Stomach (tissue), 9 donors: ENCODE results near the gene CCDC6. TPM values are rescaled to one million over a fixed set of nuclear protein-coding genes. Genes with fewer than 3 reads are reported as not detected.

ENCODE experiments used
- DNase-seq, 2 donors: peaks; one replicate each; pipeline versions ENCODE4 v3.0.0 to v3.0.0-alpha.2; 2013 to 2019
- H3K27ac ChIP-seq, 5 donors: fragments of 200-600 bp in 4 of 5; sonication (generic) in 4 of 5; one replicate each; pipeline ENCODE4 v1.5.1; 2013 to 2019; ENCODE audit warnings: mild to moderate bottlenecking in 1 of 5, moderate library complexity in 1 of 5
- H3K27me3 ChIP-seq, 3 donors: fragments of 200-600 bp; sonication (generic); one replicate each; pipeline ENCODE4 v1.5.1; 2017 to 2019; ENCODE audit warnings: mixed run types in 1 of 3
- H3K36me3 ChIP-seq, 4 donors: fragments of 200-600 bp; sonication (generic); 1 replicate in 3 of 4; 2 replicates in 1 of 4; pipeline ENCODE4 v1.5.1; 2016 to 2019
- H3K4me1 ChIP-seq, 4 donors: fragments of 200-600 bp; sonication (generic); one replicate each; pipeline ENCODE4 v1.5.1; 2016 to 2019
- H3K4me3 ChIP-seq, 4 donors: fragments of 200-600 bp; sonication (generic) in 3 of 4; one replicate each; pipeline ENCODE4 v1.5.1; 2016 to 2019; ENCODE audit warnings: mild to moderate bottlenecking in 1 of 4
- H3K9me3 ChIP-seq, 4 donors: fragments of 200-600 bp; sonication (generic); one replicate each; pipeline ENCODE4 v1.5.1; 2016 to 2019
- EP300 ChIP-seq: sonication (generic); formaldehyde crosslinking; IDR thresholded peaks from one replicate; pipeline ENCODE4 v1.6.1; 2017; ENCODE audit warnings: antibody characterized with exemption
- POLR2A ChIP-seq, 4 donors: fragments of 450-650 bp; IDR thresholded peaks; one replicate each; pipeline ENCODE4 v1.6.1; 2016; ENCODE audit warnings: antibody characterized with exemption in 4 of 4, control low read depth in 2 of 4, mild to moderate bottlenecking in 1 of 4, moderate library complexity in 1 of 4
- POLR2AphosphoS5 ChIP-seq, 3 donors: sonication (generic); formaldehyde crosslinking; IDR thresholded peaks; one replicate each; pipeline ENCODE4 v1.6.1; 2016; ENCODE audit warnings: antibody characterized with exemption in 3 of 3
- WGBS, 5 donors: extraction: QIAGEN DNeasy Blood & Tissue Kit in 3 of 5; methylation state at CpG; one replicate each; pipeline versions ENCODE4 v1.1.5 to v1.1.7; 2013 to 2018; 5-methylcytosine and 5-hydroxymethylcytosine counted together
- intact Hi-C: fragments of 100-400 bp; cut with DNase I; formaldehyde crosslinking; loops from one replicate; pipeline ENCODE4 v1.15.1; 2023; ENCODE audit warnings: low total_unique reads
- polyA plus RNA-seq, 3 donors: library from polyadenylated mRNA; stranded (reverse); fragments of 200-250 nt; gene quantifications; one replicate each; pipeline ENCODE4 v1.2.3, GENCODE V29; 2013
- total RNA-seq, 5 donors: library from RNA; depleted of rRNA; stranded (reverse); fragments of >200 nt; gene quantifications; one replicate each; pipeline versions ENCODE4 v1.1.0 to v1.2.3, GENCODE V29; 2014 to 2016
- TF ChIP-seq, protein P1 (sequence below), 7 experiments: fragments of 450-650 bp in 4 of 7; fragments of 200-600 bp in 3 of 7; sonication (generic) in 3 of 7; IDR thresholded peaks; one replicate each; pipeline ENCODE4 v1.5.1; 2016 to 2019; ENCODE audit warnings: antibody characterized with exemption in 7 of 7, control low read depth in 2 of 7, mild to moderate bottlenecking in 1 of 7
- donor health status: healthy with polysubstance abuse.
- donor health status: Bipolar disorder and iron deficiency.
- donor health status: healthy.

Gene CCDC6
- total and polyA plus RNA-seq, 8 donors = 12.5 to 56.0 (median 17.0) TPM

DNA sequence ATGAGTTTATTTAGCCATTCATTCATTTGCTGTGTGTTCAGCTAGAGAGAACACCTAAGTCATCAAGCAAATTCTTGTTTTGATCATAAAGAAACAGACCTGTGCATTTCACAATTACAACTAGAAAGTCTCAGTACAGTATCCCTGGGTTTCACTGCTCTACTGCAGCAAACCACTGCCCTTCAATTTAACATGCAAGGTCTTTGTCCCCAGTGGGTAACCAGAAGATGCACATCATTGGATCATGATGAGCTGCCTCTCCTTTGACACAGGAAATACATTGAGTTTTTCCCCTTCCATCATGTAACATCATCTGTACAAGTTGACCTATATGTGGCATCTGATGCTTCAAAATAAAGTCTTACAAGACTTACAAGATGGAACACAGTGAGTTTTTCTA lies 82.6 kb downstream of the CCDC6 start:
- Histone ChIP-seq H3K36me3 (peaks cover 0 to 3% (median 0%) of the 10 kb centered on the region in 4 donors), H3K9me3 (no peaks in the 10 kb centered on the region), H3K27me3 (no peaks in the 10 kb centered on the region), H3K27ac (no peak overlapping the region), H3K4me1 (peaks cover 0 to 26% (median 9%) of the 10 kb centered on the region in 4 donors), H3K4me3 (no peak overlapping the region)
- DNase-seq = no peak
- intact Hi-C loops = no loop called here
- TF ChIP-seq POLR2AphosphoS5 (IDR thresholded peaks at IDR 0.05) (no peak), POLR2A (IDR thresholded peaks at IDR 0.05) (no peak), EP300 (no peak)
- TF ChIP-seq, protein P1, sequence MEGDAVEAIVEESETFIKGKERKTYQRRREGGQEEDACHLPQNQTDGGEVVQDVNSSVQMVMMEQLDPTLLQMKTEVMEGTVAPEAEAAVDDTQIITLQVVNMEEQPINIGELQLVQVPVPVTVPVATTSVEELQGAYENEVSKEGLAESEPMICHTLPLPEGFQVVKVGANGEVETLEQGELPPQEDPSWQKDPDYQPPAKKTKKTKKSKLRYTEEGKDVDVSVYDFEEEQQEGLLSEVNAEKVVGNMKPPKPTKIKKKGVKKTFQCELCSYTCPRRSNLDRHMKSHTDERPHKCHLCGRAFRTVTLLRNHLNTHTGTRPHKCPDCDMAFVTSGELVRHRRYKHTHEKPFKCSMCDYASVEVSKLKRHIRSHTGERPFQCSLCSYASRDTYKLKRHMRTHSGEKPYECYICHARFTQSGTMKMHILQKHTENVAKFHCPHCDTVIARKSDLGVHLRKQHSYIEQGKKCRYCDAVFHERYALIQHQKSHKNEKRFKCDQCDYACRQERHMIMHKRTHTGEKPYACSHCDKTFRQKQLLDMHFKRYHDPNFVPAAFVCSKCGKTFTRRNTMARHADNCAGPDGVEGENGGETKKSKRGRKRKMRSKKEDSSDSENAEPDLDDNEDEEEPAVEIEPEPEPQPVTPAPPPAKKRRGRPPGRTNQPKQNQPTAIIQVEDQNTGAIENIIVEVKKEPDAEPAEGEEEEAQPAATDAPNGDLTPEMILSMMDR (IDR thresholded peaks at IDR 0.05) = no peak

DNA sequence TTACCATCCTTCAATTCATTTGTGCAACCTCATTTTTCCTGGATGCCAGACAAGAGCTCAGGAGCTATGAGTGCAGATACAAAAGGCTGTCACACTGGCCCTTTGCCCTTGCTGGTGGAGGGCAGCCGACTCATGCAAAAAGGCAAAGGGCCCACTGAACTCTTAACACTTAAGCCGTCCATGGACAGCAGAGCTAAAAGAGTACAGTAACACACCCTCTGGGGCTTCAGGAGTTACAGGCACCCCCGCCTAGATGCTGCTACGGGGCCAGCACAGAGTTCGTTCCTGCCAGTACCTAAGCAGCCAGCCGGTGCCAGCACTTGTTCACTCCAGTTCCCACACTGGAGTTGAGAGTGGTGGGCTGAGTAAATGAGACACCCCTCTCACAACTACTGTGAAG lies 83.2 kb downstream of the CCDC6 start:
- intact Hi-C loops = no loop called here
- Histone ChIP-seq H3K9me3 (no peaks in the 10 kb centered on the region), H3K27ac (no peak overlapping the region), H3K36me3 (peaks cover 0 to 9% (median 3%) of the 10 kb centered on the region in 4 donors), H3K4me3 (no peak overlapping the region), H3K4me1 (peaks cover 0 to 20% (median 6%) of the 10 kb centered on the region in 4 donors), H3K27me3 (no peaks in the 10 kb centered on the region)
- 96 to 98% (median 97%) methylated on average over 6 of the region's 6 CpGs for WGBS, 5 donors
- no peak for TF ChIP-seq EP300
- TF ChIP-seq POLR2A (IDR thresholded peaks at IDR 0.05) = no peak
- TF ChIP-seq POLR2AphosphoS5 (IDR thresholded peaks at IDR 0.05) = no peak
- TF ChIP-seq, protein P1 (IDR thresholded peaks at IDR 0.05) = no peak
- no peak for DNase-seq

DNA sequence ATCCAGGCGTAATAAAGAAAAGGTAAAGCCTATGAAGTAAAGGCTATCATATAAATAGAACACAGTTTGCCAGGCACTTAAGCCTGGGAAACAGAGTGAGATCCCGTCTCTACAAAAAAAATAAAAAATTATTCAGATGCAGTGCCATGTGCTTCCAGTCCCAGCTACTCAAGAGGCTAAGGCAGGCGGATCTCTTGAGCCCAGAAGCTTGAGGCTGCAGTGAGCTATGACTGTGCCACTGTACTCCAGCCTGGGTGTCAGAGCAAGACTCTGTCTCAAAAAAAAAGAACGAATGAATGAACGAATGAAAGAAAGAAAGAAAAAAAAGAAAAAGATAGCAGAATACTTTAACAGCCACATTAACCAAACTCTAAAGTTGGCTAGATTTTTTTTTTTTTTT lies 85.9 kb downstream of the CCDC6 start:
- intact Hi-C loops = no loop called here
- Histone ChIP-seq H3K4me1 (peaks cover 0 to 9% (median 0%) of the 10 kb centered on the region in 4 donors), H3K27me3 (no peaks in the 10 kb centered on the region), H3K36me3 (peaks cover 0 to 22% (median 7%) of the 10 kb centered on the region in 4 donors), H3K9me3 (no peaks in the 10 kb centered on the region), H3K4me3 (no peak overlapping the region), H3K27ac (no peak overlapping the region)
- DNase-seq = no peak
- WGBS, 5 donors = 79 to 91% (median 86%) methylated on average over 5 of the region's 5 CpGs
- TF ChIP-seq POLR2AphosphoS5 (IDR thresholded peaks at IDR 0.05) (no peak), POLR2A (IDR thresholded peaks at IDR 0.05) (no peak), EP300 (no peak)
- TF ChIP-seq, protein P1 (IDR thresholded peaks at IDR 0.05) = no peak

DNA sequence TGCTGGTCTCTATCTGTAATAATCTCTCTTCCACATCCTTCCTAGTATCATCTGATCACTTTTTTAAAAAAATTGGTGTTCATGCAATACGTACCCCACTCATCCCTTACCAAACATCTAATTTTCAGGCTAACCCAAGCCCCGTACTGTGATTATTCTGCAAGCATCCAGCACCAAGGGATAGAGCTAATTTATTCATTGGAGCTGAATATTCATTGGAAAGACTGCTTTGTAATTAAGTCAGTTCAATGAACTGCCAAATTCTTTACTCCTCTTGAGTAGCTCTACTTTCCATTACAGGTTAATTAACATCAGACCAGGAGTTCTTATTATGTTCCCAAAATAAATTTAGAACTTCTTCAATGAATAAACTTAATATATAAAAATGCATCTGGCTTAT lies 86.7 kb downstream of the CCDC6 start:
- Histone ChIP-seq H3K27ac (no peak overlapping the region), H3K4me1 (peaks cover 0 to 9% (median 0%) of the 10 kb centered on the region in 4 donors), H3K27me3 (no peaks in the 10 kb centered on the region), H3K36me3 (peaks cover 0 to 19% (median 7%) of the 10 kb centered on the region in 4 donors), H3K4me3 (no peak overlapping the region), H3K9me3 (no peaks in the 10 kb centered on the region)
- no peak for DNase-seq
- intact Hi-C loops = no loop called here
- TF ChIP-seq POLR2AphosphoS5 (IDR thresholded peaks at IDR 0.05) (no peak), POLR2A (IDR thresholded peaks at IDR 0.05) (no peak), EP300 (no peak)
- TF ChIP-seq, protein P1 (IDR thresholded peaks at IDR 0.05) = no peak
- 92 to 98% (median 94%) methylated on average over 2 of the region's 2 CpGs for WGBS, 5 donors
